Myocyte (in vitro differentiated cells): ENCODE data around the gene IQUB. TPM values are rescaled to one million over a fixed set of nuclear protein-coding genes. Genes with fewer than 3 reads are reported as not detected.
A peak's percentile ranks its signal among the peaks of the same experiment; 100 is the strongest.
"Not testable (repeated sequence)": the region's sequence is repeated elsewhere in the genome, so short reads cannot be mapped to it uniquely, and the experiment has no call there.

ENCODE experiments used
- DNase-seq: peaks from one replicate; pipeline ENCODE4 v3.0.0-alpha.2; 2012; ENCODE audit warnings: low read depth
- total RNA-seq: library from RNA; depleted of rRNA; stranded (reverse); fragments of >200 nt; gene quantifications from 2 replicates; pipeline ENCODE4 v1.2.3, GENCODE V29; 2014

Gene IQUB
- total RNA-seq, 1 donor from 2014 or later, result 1.1 TPM

- DNase-seq, result no peak
Measured at GRCh38 chr7:123548406-123548805, 14.0 kb upstream of the IQUB start.

DNA sequence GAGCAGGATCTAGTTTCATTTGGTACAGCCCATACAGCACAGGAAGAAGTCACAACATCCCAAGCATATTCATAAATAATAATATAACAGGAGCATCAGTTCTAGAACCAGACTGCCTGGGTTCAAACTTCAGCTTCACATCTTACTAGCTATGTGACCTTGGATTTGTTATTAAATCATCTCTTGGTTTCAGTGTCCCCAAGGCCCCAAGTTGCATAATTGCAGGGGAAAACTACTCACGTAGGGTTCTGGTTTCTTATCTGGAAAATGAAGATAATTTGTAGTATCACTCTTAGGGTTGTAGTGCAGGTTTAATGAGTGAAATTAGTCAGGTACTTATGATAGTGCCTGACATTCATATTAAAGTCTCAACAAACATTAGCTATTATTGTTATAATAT, 5.5 kb upstream of the IQUB start:
- DNase-seq, result no peak

GRCh38 chr7:123538897-123539296, 4.5 kb upstream of the IQUB start:
- no peak for DNase-seq

- DNase-seq, result peak; percentile 78
Measured at GRCh38 chr7:123538189-123538714, 3.9 kb upstream of the IQUB start.

GRCh38 chr7:123537026-123537642, 2.7 kb upstream of the IQUB start:
- peak; percentile 67 for DNase-seq

DNA sequence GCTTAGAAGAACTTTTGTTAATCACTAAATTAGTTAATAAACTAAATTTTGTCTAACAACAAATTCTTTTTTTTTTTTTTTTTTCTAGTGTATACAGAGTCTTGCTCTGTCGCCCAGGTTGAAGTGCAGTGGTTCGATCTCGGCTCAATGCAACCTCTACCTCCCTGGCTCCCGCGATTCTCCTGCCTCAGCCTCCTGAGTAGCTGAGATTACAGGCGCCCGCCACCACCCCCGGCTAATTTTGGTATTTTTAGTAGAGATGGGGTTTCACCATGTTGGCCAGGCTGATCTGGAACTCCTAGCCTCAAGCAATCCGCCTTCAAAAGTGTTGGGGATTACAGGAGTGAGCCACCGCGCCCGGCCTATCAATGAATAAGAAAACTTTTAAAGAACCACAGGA, 1.1 kb upstream of the IQUB start:
- DNase-seq, result no peak

- DNase-seq, result no peak
Measured at GRCh38 chr7:123533929-123534382, 439 bp downstream of the IQUB start.

DNA sequence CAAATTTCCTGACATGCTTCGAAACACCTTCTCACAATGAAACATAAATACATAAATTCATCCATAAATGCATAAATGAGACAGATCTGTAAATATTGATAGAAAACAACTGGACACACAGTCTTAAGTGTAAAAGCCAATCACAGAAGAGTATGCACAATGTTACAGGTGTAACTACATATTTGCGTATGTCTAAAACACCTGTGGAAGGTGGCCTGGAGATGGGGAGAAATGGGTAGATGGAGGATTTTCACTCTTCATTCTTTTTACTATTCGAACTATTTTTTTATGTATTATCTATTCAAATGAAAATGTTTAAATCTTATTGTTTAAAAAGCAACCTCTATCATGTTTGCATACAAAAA, 860 bp downstream of the IQUB start:
- DNase-seq, result no peak

- DNase-seq, result peak; percentile 17
Measured at GRCh38 chr7:123532788-123533552, 1.4 kb downstream of the IQUB start.

DNA sequence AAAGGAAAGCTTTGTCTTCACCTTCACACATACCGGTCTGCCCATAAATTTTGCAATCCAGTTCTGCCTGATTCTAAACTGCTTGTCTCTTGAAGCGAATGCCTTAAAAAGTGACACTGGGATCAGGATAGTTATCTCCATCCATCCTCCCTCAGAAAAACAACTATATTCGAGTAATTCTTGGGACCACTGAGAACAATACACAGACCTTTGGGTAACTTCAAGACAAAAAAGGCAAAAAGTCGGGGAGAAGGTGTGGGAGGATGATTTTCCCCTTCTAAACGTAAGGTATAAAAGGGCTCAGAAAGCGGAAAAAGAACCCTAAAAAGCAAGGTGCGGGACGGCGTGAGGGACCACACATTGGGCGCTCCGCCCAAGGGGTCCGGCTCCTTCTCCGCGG, 2.1 kb downstream of the IQUB start:
- not testable (repeated sequence) for DNase-seq

- DNase-seq, result not testable (repeated sequence)
Measured at GRCh38 chr7:123530035-123530591, 4.3 kb downstream of the IQUB start.

GRCh38 chr7:123528265-123528664, 6.1 kb downstream of the IQUB start:
- DNase-seq, result no peak

GRCh38 chr7:123527712-123528225, 6.6 kb downstream of the IQUB start:
- DNase-seq, result not testable (repeated sequence)

DNA sequence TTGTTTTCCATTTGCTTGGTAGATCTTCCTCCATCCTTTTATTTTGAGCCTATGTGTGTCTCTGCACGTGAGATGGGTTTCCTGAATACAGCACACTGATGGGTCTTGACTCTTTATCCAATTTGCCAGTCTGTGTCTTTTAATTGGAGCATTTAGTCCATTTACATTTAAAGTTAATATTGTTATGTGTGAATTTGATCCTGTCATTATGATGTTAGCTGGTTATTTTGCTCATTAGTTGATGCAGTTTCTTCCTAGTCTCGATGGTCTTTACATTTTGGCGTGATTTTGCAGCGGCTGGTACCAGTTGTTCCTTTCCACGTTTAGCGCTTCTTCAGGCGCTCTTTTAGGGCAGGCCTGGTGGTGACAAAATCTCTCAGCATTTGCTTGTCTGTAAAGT, 7.9 kb downstream of the IQUB start:
- not testable (repeated sequence) for DNase-seq

- peak; percentile 4 for DNase-seq
Measured at GRCh38 chr7:123522066-123522465, 12.3 kb downstream of the IQUB start.

DNA sequence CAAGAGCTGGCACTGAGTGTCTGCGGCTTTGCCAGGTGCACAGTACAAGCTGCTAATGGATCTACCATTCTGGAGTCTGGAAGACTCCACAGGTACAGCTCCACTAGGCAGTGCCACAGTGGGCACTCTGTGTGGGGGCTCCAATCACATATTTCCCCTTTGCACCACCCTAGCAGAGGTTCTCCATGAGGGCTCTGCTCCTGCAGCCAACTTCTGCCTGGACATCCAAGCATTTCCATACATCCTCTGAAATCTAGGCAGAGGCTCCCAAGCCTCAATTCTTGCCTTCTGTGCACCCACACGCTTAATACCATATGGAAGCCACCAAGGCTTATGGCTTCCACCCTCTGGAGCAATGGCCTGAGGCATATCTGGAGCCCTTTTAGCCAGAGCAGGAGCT, 29.2 kb downstream of the IQUB start:
- no peak for DNase-seq

DNA sequence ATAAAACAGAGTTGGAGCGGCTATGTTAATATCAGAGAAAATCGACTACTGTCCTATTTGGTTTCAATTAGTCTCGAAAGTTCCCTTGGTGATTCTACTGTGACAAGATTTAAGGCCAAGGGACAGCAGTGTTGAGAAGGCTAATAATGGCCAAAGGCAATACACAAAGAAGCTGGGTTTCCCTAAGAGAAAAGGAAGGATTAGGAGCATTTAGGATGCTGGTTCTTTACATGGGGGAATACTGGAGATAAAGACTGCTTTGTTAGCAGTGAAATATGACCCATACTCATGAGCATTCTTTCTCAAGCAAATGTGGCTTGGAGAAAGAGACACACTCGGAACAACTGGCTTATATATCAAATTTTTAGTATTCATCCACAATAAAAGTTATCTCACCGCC, 32.2 kb downstream of the IQUB start:
- DNase-seq, result peak; percentile 7

DNA sequence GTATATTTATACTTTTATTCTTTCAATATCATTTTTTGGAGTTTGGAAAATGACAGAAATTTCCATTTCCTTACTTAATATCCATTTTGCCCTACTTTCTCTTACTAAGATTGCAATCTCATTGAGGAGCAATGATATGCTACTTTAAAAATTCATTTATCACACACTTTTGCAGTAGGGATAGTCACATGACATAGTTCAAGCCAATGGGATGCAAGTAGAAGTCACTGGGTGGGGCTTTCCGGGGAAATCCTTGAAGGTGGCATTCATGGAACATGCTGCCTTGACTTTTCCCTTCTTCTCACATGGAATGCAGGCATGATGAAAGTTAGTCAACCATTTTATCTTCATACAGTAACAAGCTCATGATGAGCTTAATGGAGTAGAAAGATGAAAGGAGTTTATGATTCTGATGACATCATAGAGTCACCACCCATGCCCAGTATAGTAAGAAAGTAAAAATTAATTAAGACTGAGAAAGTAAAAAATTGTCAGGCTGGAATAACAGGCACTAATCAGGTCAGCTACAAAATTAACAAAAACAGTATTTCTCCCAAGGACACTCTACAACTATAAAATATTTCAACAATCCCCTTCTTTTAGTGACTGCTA, 33.4 kb downstream of the IQUB start:
- no peak for DNase-seq

- DNase-seq, result no peak
Measured at GRCh38 chr7:123499211-123499970, 35.0 kb downstream of the IQUB start.

DNA sequence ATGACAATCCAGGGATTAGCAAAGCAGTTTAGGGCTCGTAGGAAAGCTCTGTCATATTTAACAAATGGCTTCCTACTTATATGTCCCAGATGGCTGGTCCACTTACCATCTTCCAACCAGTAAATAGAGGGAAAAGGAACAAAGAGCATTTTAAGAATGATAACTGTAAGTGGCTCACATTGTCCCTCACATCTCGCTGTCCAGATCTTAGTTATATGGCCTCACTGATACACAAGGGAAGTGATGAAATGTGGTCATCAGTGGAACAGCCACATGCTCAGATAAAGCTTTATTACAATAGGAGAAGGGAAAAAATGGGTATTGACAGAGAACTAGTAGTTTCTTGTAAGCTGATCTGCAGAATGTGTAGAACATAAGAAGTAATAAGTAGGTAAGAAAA, 35.8 kb downstream of the IQUB start:
- DNase-seq, result no peak

- no peak for DNase-seq
Measured at GRCh38 chr7:123498031-123498430, 36.4 kb downstream of the IQUB start.
